HG03571 (cell line): ENCODE results near the gene SP9.

Experiments used
- ATAC-seq: cut with Tn5 transposase; IDR thresholded peaks from one replicate; pipeline ENCODE4 v1.9.1; 2021; ENCODE audit not compliant: unreplicated experiment

The SP9 gene

GRCh38 chr2:174334781-174335251 is at the start of gene SP9:
Gene SP9, plus strand, starts transcription at chr2:174334954. Its CDS starts 139 bp downstream, at chr2:174335093.
- no peak for ATAC-seq

DNA sequence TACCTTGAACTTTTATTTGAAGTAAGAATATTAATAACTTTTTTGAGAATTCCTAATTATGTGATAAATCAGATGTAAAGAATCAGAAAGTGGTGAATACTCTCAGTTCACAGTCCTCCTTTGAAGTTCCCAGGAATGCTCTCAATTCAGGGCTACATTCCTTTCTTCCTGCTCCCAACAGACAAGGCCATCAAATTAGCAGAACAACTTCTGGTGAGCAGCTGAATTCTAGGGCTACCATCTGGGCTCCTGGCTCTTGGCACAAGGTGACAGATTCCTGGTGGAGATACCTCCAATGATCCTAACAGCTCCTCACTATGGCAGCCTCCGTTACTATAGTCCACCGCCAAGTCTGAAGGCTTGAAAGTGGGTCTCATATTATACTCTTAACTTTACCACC is 48.6 kb upstream of the SP9 start:
- ATAC-seq = no peak

- ATAC-seq = no peak
Measured at GRCh38 chr2:174292908-174293307, 41.8 kb upstream of the SP9 start.

- ATAC-seq = no peak
Measured at GRCh38 chr2:174300114-174300513, 34.6 kb upstream of the SP9 start.

DNA sequence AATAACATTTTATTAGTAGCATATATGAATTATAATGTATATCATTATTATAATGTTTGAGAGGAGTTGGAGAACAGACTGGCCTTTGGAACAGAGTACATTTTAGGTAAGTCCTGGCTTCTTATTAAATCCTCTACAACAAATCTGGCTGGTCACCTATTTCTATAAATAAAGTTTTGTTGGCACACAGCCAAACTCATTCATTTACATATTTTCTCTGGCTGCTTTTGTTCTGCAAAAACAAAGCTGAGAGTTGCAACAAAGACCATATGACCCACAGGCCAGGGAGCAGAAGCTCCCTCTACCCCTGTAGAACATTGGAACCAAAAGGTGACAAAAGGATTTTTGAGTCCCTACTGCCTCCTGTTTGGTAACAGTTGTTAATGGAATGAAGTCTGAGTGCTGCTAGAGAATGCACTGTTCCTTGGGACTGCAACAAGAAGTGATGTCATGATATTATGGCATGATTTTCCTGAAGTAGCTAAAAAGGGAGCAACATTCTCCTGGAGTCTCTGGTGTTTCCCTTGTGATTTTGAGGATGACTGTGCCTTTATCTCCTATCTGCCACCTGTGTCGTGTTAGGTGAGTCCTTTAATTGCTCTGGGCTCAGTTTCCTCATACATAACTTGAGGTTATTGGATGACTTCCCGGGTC is 22.0 kb upstream of the SP9 start:
- ATAC-seq = no peak

- no peak for ATAC-seq
Measured at GRCh38 chr2:174322149-174322548, 12.6 kb upstream of the SP9 start.

- ATAC-seq = no peak
Measured at GRCh38 chr2:174322746-174323145, 12.0 kb upstream of the SP9 start.

DNA sequence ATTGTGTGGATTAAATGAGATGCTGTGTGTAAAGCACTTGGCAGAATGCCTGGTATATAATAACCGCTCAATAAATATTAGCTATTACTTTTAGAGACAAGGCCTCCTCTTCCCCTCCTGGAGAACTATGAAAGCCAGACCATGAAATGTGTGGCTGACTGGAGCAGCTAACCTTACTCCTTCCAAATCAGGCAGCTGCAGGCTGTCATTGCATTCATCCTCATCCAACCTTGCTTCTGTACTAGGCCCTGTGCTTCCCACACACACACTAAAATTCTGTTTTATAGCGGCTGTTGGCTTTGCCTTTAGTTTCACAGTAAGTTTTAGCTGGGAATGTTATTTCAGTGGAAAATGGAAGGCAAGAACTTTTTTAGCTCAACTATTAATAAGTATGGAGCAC is 10.2 kb upstream of the SP9 start:
- ATAC-seq = no peak

DNA sequence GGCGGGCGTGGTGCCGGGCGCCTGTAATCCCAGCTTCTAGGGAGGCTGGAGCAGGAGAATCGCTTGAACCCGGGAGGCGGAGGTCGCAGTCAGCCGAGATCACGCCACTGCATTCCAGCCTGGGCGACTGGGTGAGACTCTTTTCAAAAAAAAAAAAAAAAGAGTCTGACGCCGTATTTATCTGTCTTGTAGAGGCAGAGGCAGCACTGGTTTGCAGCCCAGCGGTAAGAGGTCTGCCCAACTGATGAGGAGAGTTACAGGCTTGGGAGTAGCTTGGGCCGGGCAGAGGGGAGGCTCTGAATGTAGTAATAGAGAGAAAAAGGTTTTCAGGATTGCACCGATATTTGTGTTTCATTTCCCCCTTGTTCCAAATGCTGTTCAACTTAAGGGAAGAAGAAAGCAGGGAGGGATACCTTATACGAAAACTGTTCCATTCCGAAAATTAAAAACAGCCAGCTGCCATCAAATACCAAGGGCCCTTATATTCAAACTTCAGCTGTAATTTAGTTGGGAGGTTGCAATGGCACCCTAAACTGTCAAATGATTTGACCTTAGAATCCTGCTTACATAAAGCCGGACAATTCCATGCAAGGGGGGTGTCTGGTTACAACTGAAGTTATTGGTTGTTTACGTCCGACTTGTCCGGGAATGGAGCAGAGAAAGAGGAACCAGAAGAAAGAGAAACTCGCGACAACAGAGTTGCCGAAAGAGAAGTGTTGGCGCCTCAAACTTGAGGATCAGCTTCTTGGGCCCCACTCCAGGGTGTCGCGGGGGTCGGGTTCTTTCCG is 9.2 kb upstream of the SP9 start:
- ATAC-seq = no peak

DNA sequence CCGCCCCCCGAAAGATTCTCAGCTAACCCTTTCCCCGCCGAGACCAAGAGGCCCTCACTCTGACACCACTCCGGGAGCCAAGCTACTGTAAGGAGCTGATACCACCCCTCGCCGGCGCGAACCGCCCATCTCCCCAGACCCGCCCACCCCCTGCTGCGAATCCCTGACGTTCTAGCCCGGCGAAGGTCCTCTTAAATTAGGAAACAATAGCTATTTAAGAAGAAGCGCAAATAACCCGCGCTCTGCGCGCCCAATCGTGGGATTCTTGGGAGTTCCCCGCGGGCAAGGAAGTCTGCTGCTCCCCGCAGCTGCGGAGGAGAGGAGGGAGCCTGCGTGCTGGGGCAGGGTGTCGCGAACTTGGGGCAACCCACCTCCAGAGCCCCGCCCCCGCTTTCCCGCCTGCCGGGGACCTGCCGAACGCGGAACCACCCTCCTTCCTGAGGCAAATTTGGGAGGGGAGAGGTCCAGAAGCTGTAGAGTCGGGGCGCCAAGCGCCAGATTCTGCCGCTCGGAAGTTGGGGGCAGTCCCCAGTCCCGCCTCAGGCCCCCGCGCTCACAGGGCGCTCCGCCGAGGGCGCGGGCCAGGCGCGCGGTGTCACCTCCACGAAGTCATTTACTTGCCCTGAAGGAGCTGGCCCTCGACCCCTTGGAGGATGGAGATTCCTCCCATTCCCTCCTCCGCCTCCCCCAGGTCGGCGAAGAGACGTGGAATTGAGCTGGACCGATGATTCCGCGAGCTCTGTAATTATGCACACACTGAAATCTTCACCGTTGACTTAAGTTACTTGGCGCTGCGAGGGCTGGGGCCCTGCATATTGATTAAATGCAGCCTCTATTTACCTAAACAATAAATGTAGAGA is 8.4 kb upstream of the SP9 start:
- ATAC-seq = no peak

DNA sequence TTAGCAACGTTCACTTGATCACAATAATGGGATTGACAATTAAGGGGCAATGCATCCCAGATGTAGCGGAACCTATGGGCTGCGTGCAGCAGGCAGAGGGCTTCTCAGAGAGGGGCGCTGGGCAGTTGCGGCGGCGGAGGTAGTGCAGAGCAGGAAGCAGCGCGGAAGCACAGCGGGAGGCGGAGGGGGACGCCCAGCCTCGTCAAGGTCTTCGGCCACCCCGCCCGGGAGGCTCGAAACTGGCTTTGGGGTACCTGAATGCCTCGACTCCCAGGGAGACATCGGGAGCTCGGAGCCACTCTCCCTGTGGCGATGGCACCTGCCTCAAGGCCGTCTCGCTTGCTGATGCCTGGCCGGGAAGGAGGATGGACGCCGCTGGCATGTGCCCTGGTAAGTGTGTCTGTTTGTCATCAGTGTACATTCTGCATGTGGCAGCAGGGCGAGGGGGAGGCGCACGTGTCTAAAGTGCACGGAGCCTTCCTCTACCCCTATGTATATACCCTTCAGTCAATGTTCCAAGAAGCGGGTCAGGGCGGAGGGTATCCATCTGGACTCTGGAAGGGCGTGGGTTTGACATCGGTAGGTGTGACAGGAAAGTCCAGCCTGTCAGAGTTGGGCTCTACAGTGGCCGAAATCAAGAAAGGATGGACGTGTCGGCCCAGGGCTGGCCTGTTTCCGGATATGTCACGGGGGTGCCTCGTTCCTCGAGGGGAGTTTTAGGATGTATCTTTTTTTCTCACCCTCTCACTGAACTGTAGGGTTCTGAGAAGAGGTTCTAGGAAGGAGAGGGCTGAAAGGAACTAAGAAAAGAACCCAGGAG is 7.5 kb upstream of the SP9 start:
- ATAC-seq = no peak

DNA sequence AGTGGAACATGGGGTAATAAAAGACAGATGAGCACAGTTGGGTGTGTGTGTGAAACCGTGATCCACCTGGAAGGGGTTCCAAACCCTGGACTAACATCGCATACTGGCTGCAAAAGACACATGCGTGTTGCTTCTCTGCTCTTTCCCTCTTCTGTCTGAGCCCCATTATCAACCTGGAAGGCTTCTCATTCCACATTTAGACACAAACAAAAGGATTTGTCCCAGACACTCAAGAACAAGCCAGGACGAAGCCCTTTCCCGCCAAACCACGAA is 7.0 kb upstream of the SP9 start:
- no peak for ATAC-seq

DNA sequence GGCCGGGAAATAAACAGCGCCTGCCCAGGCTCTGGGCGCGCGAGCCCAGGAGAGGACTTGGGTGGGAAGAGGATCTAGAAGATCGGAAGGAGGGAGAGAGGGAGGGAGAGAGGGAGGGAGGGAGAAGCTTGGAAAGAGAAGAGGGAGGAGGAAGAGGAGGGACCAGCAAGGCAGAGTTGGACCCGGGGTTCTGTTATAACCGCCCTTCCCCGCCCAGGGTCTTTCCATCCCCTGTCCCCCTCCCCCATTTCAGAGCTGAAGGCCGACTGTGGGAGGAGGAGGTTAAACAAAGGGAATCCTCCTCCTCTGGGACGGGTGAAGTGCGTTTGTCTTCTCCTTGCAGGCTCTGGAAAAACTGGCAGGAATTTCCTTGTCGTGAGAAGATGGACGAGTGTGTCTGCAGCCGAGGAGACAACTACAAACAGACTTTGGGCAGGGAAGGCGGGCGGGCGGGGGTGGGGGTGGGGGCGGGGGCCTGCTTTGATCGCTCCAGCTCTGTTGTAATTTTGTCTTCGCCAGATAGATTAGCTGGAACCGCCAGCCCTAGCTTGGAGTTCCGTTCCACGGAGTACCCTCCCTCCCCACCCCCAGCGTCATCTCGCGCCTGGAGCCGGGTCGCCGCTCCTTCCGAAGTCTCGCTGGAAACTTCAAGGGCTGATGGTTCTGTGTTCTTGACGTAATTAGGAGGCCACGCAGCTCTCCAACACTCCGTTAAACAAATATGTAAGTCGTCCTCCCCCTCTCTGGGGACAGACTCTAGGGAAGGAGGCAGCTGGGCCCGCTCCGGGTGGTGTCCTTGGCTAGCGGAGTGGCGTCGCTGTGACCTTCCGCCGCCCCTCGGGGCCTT is 6.4 kb upstream of the SP9 start:
- no peak for ATAC-seq

DNA sequence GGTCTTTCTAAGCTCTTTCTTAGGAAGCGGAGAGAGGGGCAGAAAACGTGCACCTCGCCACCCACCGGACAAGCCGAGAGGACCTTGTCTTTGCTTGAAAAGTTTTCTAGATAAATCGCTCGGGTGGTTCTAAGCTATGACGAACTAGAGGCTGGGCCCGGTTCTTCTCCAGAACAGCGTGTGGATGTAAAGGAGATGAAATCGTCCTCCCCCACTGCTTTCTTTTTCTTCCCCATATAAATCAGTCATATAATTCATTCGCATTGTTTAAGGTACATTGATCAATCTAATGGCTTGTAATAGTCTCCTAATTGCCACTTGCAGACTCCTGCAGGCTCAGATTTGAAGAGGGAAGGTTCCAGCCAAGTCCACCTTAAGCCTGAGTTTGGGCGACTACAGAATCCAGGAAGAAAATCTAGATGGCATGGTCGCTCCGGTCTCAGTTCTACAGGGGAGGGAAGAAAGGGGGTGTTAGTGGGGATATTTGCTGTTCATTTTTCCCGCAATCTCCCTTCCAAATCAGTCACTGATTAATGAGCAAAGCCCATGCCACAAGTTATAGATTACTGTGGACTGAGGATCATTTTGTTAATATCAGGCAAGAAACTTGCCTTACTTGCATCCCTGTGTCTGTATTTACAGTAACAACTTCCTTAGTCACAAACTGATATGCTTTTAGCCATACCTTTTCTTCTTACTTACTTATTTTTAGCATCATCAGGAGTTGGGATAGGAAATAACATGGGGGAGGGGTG is 5.6 kb upstream of the SP9 start:
- no peak for ATAC-seq

DNA sequence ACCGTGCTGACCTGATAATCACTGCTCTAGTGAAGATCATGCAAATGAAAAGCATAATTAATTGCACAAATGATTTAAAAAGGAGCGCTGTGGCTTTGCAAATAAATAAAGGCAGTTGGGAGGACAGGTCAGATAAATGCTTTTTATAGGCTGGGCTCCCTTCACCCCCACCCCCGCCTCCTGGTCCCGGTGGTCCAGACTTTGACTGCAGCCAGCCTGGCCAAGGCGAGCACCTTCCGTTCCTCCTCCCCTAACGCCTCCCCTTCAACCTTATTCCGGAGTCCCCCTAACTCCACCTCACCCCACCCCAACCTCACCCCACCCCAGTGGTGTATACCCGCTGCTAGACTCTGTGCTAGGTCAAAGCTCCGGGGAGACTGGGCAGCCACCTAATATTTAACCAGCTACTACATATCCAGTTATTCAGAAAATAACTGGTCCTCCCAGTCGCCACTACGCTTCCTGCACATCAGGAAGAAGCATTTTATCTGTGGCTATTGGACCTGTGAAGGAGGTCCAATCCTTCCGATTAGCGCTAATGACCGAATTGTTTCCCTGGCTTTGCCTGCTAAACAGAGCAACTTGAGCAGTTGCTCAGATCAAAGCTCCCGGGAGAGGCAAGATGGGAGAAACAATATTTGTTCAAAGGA is 3.7 kb upstream of the SP9 start:
- no peak for ATAC-seq

GRCh38 chr2:174331595-174332216 is 3.0 kb upstream of the SP9 start:
- ATAC-seq = no peak

DNA sequence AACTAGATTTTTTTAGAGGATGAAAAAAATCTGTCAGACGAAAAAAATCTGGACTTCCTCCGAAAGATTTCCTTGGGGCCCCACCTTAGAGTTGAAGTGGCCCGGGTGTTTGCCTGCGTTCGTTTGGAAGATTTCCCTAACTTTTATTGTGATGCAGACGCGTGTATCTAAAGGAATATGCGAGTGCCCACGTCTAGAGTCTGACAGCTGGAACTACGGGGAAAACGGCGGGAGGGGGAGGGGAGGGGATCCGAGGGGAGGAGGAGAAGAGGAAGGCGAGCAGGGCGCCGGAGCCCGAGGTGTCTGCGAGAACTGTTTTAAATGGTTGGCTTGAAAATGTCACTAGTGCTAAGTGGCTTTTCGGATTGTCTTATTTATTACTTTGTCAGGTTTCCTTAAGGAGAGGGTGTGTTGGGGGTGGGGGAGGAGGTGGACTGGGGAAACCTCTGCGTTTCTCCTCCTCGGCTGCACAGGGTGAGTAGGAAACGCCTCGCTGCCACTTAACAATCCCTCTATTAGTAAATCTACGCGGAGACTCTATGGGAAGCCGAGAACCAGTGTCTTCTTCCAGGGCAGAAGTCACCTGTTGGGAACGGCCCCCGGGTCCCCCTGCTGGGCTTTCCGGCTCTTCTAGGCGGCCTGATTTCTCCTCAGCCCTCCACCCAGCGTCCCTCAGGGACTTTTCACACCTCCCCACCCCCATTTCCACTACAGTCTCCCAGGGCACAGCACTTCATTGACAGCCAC is 2.4 kb upstream of the SP9 start:
- ATAC-seq = no peak

- no peak for ATAC-seq
Measured at GRCh38 chr2:174333017-174333371, 1.8 kb upstream of the SP9 start.
